HG02852 (cell line): ENCODE data around the gene JAK1.
"Not testable (repeated sequence)": the region's sequence is repeated elsewhere in the genome, so short reads cannot be mapped to it uniquely, and the experiment has no call there.

ENCODE experiments used
- ATAC-seq: cut with Tn5 transposase; IDR thresholded peaks from one replicate; pipeline ENCODE4 v1.9.1; 2021; ENCODE audit warnings: mild to moderate bottlenecking, moderate library complexity; ENCODE audit not compliant: unreplicated experiment

The JAK1 gene

DNA sequence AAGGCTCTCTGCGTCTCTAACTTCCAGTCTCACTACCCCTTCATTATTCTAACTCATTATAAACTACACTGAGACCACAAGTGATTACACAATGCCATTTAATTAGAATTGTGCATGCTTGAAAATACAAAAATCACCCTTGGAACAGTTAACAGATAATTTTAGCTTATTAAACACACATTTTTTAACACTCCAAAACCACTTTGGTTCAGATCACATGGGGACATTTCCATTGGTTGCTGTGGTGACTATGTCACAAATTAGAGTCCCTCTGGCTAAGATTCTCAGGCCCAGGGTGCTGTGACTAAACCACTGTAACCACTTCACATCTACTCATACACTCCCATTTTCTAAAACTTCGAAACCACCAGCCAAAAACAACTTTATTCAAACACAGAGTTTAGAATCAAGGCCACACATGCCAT lies 43.0 kb downstream of the JAK1 start:
- ATAC-seq: no peak

DNA sequence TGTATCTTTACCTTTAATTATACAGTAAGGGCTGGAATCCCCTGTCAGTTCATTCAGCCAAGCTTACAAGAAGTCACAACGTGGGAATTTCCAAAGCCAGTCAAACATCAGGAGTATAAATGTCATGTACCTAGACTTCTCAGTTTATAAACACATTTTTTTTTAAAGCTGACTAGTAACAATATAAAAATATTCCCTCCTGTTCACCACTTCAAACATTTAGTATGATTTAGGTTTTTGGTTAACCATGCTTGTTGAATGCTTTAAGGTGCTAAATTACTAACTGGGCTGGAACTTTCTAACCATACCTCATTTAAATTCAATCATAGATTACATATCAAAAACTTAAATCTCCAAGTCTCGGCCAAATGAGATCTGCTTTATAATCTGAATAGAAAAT lies 44.0 kb downstream of the JAK1 start:
- no peak for ATAC-seq

DNA sequence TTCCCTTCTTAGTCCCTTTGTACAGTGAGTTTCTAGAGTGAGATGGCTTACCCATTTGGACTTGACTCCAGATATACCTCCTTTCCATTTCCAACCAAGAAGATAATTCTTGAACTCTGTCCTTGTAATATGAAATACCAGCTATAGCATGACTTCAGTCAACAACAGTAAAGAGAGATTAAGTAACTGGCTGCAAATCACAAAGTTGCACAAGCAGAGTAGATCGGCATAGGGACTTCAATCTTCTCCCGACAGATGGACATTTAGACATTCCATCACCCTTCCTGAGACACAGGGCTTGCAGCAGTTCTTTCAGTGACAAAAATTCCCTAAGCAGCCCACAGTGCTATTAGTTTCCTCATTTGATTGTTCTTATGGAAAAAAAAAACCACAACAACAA lies 44.6 kb downstream of the JAK1 start:
- no peak for ATAC-seq

DNA sequence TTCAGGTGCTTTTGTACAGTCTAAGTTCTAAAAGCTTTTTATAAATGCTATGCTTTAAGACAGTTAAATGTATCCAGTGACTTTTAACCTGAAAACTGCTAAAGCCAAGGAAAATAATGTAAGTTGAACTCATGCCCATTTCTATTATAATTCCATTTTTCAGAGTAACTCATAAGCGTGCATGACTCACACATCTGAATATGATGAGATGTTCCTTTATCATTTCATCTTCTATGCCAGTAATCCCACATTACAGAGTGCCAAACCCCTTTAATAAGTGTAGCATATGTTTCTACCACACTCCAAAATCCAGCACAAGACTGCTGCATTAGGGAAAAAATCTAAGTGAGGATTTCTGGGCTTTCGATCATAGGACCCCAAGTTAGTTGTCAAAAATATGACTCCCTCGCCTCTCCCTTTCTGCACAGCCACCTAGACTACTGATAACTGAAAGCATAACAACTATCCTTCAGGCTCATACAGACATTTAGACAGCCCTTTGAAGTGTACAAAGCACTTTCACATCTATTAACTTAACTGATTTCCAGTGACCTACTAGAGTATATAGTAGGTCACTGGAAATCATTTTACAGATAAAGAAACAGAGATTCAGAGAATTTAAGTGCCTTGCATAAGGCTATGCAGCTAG lies 45.3 kb downstream of the JAK1 start:
- ATAC-seq: no peak

DNA sequence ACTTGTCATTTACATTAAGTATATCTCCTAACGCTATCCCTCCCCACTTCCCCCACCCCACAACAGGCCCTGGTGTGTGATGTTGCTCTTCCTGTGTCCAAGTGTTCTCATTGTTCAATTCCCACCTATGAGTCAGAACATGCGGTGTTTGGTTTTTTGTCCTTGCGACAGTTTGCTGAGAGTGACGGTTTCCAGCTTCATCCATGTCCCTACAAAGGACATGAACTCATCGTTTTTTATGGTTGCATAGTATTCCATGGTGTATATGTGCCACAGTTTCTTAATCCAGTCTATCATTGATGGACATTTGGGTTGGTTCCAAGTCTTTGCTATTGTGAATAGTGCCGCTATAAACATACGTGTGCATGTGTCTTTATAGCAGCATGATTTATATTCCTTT lies 47.2 kb downstream of the JAK1 start:
- ATAC-seq: not testable (repeated sequence)

DNA sequence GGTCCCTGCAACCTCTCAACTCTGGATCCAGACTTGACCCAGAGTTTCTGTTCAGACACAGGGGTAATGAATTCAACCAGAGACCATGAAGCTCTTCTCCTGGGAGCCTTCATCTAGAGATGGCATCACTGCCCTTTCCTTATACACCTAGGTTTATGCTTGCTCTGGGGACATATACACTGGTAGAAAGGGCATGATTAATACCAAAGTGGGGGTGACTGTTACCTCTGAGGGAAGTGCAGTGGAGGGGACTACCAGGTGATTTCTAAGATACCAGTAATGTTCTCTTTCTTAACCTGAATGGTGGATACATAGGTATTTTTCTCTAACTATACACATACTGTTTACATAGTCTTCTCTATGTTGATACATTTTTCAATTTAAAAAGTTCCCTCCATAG lies 48.4 kb downstream of the JAK1 start:
- ATAC-seq: no peak

DNA sequence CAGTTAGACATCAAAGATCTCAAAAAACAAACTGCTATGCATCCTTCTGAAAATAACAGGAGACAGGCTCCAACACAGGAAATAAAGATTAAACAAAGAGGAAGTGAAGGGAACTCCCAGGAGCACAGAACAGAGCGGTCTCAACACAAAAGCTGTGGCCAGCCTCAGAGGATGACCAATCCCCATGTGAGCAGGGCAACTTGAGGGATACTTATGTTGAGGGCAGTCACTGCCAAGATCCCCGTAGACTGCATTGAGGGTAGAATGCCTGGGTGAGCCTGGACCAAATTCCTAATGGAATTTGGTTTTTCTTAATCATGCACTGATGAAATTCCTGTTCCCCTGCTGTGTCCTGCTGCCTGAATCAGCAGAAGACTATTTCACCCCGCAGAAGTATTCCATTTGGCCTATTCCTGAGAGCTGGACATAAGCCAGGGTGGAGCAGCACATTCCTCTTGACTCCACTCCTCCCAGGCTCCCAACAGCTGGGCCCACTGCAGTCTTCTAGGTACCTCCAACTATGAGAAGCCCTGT lies 49.0 kb downstream of the JAK1 start:
- ATAC-seq: no peak

DNA sequence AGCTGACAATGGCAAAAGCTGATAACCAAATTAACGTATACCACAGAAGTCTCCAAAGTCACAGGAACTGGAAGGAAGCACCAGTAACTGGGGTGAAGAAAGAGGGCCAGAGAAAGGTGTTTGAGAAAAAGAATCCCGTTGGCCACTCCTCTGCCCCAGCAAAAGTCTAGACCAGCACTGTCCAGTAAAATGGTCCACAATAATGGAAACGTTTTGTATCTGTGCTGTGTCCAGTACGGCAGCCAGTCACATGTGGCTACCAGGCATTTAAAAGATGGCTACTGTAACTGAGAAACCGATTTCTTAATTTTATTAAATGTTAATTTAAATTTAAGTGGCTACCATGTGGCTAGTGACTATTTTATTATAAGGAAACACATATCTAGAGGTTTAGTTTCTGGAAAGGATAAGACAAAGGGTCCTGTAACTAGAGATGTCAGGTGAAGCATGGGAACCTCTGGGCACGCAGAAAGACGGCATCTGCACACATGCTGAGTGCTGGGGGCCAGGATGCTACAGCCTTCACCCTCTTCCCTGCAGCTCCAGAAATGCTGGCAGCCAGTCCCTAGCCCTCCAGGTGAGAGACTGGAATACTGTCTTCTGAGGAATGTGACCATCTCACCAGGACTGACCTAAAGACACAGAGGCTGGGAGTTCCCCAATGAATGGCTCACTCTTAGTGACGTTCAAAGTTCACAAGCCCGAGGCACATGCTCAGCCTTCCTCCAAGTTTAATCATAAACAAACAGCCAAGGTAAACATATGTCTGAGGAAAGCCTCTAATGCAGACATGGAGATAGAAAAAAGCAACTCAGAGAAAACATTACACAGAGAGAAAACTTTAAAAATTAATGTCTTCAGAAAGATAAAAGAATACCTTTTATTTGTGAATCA lies 50.7 kb downstream of the JAK1 start:
- no peak for ATAC-seq

DNA sequence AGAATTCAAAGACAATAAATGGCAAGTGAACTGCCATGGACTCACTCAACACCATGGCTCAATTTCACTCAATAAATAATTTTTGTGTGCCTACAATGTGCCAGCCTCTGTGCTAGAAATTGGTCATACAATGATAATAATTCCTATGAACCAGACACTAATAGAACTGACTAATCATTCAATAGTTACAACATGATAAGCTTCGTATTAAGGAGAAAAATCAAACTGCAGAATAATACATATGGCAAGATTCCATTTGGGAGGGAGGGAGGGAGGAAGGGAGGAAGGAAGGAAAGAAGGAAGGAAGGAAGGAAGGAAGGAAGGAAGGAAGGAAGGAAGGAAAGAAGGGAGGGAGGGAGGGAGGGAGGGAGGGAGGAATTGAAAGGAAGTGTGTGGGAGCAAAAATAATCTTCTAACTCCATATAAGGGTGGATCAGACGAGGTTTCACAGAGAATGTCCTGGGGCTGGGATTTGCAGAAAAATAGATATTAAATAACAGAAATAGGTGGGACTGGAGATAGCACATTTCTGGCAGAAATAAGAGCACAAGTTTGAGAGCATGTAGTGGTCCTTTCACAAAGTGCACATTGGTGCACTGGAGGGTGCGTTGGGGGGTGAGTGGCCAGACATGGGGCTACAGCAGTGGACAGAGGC lies 52.9 kb downstream of the JAK1 start:
- ATAC-seq: no peak

DNA sequence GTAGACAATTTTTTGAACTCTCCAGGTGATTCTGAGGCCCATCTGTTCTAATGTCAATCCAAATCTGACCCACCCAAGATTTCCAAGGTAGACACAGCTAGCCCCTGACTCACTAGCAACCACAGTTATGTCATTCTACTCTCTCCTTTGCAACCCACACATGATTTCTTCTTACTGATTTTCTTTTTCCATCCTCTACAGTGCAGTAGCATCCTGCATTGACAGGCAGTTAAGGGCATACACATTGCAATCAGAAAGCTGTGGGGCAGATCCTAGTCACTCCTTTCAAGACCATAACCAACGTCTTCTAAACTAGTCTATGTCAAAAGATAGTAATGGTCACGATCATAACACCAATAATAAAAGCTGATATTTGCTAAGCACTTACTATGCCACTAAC lies 54.2 kb downstream of the JAK1 start:
- ATAC-seq: no peak

DNA sequence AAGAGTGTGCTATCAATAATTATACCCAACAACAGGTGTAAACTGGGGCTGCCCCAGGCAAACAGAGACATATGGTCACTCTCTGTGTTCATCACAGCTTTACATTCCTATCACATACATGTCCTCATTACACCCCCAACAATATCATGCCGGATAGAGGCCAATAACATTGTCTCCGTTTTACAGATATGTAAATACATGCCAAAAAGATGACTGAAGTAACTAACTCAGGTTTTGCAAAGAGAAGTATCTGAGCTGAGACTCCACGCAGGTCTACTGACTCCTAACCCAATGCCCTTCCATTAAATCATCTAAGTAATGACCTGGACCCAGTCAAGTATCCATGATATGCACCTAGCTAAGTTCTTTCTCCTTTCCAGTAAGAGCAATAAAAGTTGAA lies 55.0 kb downstream of the JAK1 start:
- no peak for ATAC-seq

DNA sequence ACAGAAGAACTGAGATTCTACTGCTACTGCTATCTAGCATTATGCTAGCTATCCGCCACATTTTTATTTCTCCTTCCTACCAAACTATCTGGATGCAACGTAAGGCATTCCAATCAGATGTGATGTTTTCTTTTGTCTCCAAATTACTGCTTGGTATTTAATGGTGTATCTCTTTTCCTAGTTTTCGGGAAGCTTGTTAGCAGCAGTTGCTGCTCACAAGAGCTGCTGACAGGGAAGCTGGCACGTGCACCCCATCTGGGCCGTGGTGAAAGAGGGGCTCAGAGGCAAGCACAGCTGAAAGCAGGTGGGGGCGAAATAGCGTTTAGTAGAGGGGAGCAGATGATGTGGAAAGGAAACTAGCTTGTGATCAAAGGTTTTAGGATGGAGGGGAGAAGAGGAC lies 57.3 kb downstream of the JAK1 start:
- no peak for ATAC-seq

DNA sequence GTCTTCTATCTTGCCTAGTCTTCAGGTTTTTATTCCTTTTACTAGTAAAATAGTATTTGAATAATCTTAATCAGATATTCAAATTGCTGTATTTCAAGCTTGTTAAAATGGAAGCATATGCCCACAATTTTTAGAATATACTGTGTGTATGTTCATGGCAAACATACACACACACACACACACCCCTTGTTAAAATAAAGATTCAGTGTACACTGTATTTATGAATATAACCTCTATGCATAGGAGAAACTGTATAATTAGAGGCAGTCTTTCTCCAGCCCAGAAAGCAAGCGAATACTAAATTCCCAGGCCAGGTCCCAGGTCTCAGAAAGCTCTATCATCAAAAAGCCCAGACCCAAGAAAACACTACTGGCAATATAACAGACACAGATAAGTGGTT lies 57.8 kb downstream of the JAK1 start:
- no peak for ATAC-seq

DNA sequence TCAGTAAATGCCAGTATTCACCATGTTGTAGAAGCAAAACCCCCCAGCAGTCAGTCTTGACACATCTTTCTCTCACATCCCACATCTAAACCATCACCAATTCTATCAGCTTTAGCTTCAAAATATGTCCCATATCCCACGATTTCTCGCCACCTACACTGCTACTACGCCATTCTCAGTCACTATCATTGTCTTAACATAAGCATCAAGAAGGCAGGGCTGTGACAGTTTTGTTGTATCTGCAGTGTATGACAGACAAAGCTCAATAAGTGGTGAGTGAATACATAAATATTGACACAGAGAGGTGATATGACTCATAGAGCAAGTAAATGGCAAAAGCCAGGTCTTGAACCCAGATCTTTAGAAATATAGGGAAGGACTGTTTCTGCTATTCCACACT lies 59.9 kb downstream of the JAK1 start:
- peak; percentile 61 for ATAC-seq

DNA sequence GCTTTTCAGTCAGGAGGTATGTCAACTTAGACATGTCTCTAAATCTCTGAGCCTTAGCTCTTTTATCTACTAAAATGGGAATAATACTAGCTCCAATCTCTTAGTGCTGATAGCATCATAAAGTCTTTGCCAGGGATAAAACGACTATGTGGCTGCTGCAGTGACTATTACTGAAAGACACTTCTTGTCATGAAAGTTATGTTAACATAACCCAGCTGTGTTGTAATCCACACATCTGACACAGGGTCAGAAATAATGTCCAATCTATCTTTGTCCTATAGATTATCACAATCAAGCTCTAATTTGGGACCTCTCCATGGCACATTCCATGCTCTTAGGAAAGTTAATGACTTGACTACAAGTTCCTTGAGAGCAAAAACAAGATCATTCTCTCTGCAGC lies 62.8 kb downstream of the JAK1 start:
- ATAC-seq: no peak

DNA sequence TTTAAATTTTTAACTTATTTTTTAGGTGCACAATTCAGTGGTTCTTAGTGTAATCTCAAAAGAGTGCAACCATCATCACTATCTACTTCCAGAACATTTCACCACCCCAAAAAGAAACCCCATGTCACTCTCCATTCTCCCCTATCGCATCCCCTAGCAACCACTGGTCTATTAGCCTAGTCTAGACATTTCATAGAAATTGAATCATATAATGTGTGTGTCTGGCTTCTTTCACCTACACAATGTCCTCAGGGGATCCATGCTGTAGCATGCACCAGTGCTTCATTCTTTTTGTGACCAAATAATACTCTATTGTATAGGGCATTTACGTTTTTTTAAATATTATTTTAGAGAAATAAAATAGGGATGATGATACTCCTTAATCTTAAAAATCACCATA lies 64.7 kb downstream of the JAK1 start:
- ATAC-seq: no peak

DNA sequence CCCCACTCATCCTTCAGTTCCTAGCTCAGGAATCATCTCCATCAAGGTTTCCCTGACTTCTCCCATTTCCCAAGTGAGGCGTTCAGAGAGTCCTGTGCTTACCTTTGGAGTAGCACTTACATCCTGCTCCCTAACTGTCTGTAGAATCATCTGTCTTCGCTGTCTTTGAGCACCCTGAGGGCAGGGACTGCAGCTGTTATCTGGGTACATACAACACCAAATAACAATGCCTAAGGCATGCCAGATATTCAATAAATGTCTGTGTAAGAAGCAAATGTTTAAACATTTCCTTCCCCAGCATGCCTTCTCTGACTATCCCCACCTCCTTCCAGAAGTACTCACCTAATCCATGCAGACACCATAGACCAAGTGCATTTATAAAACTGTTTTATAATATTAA lies 65.4 kb downstream of the JAK1 start:
- ATAC-seq: no peak

DNA sequence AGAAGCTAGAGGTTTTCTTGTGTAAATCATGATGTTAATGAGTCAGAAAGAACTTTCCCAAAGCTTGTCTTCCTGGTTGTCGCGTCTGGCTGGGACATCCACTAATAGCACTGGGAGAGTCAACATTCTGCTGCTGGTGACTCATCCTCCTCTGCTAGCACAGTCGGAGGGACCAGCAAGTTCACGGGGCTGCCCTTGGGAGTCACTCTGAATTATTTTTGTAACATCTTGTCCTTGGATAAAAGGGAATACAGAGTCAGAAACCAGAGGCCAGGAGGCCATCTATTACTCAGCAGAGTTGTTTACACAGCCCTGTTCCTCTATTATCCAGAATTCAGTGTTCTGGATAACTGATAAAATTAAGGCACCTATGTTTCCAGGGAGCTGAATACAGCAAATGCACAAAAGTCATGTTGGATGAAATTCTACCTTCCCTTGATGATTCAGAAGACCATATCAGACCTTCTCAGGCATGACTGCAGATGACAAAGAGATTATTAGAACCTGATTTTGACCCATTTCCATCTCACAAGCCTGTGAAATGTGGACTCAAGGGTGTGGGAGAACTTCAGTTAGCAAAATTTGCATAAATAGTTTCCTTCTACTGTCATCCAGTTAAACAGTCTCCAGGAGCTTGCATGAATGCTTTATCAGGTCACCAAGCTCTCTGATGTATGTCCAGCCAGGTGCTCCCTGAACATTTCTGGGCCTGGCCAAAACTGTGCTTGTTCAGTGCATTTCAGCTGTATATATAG lies 68.1 kb downstream of the JAK1 start:
- ATAC-seq: peak; percentile 55

DNA sequence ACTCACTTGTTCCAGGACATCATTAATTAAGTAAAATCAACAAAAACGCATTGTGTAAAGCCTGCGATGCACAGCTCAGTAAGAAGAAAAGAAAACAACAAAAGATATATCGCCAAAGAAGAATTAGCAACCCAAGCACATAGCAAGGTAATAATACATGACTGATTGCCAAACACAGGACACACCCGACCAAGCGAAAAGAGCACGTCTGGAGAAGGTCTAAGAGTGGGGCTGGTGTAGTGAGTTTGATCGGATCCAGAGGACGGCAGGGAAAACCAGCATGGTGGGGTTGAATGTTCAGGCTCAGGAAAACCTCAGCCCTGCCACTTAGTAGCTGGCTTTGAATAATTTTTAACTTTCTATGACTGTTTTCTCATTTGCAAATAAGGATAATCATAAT lies 69.8 kb downstream of the JAK1 start:
- no peak for ATAC-seq

DNA sequence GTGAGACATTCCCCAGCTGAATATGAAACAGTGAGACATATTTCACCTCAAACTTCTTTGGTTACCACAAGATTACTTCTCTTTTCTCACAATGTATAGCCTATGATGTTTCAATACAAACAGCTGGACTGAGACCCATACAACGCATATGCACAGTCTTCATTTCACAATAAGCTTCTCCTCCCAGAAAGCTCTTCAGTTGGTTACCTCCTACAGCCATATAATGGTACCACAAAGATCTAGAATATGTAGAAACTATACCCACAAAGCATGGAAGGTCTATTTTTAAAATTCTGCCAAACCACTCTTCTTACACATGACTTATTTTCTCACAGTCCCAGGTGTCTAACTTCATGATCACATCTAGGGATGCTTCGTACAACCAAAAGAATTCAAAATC lies 70.8 kb downstream of the JAK1 start:
- ATAC-seq: peak; percentile 76
